LoVo (cell line): ENCODE measurements around the gene RNF11.

ENCODE experiments used
- DNase-seq: peaks from one replicate; pipeline ENCODE4 v3.0.0-alpha.2; 2016; ENCODE audit warnings: low spot score

The RNF11 gene

DNA sequence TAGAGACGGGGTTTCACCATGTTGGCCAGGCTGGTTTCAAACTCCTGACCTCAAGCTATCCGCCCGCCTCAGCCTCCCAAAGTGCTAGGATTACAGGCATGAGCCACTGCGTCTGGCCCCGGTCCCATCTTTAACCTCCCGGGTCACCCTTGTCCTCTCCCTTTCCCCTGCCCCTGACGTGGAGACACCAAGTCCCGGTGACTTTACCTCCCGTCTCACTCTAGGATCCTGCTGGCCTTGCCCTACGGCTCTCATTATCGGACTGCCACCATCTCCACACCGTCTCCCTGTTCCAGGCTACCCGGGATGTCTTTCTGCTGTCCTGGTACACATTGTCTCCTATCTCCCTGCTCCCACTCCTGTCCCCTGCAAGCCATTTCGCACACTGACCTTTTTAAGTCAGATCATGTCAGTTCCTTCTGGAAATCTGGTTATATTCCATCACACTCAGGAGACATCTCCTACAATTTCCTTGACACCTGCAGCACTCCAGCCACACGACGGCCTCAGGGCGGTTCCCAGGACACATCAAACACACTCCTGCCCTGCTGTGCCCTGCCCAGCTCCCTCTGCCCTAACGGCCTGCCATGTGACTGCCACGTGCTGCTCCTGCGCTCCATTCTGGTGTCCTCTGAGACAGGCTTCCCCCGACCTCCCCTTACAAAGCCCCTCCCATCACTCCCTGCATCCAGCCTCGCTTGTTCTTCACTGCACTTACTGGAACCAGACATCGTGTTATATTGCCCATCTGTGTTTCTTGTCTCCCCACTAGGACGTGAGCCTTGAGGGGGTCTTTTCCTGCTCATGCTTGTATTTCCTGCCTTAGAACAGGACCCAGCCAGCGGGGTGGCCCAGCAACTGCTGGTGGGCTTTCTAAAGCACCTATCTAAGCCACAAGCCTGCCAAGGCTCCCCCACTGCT is 61.6 kb downstream of the RNF11 start:
- no peak for DNase-seq

DNA sequence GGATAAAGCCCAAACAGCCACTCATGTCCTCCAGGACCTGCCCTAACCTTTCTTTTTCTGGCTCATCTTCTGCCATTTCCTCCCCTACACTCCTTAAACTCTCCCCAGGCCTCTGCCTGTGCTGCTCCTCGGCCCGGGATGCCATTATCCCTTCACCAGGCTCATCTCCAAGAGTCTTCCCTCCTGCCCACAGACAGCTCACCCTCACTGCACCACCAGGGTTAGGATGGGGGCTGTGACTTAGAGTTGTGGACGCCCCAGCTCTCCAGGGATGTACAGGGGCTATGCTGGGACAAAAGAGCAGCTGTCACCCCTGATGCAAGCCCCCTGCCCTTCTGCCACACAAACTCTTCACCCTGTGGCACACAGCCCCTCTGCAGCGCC is 62.2 kb downstream of the RNF11 start:
- no peak for DNase-seq

DNA sequence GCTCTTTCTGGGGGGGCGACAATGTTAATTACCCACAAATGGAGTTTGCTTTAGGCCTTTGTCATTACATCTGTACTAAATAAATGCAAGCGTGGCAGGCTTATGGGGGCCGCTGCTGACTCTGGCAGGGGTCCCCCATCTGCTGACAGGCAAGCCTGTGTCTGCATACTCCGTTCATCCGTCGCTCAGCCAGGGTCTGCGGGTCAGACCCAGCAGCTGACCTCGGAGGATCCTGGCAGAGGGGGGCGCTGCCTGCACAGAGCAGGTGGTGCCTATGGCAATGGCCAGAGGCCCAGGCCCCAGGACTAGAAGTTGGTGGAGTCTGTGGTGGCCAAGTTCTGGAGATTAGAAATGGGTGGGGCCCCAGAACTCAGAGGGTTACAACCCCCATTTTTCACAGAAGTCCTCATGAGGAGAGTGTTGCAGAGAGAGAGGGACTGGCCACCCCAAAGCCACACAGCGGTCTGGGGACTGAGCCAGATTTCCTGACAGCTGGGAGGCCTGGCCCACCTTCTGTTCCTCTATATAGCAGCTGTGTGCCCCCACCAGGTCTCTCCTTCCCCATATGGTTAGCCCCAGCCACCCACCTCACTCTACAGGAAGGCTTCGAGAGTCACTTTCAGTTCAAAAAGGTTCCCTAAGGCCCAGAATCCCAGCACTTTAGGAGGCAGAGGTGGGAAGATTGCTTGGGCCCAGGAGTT is 63.3 kb downstream of the RNF11 start:
- no peak for DNase-seq

DNA sequence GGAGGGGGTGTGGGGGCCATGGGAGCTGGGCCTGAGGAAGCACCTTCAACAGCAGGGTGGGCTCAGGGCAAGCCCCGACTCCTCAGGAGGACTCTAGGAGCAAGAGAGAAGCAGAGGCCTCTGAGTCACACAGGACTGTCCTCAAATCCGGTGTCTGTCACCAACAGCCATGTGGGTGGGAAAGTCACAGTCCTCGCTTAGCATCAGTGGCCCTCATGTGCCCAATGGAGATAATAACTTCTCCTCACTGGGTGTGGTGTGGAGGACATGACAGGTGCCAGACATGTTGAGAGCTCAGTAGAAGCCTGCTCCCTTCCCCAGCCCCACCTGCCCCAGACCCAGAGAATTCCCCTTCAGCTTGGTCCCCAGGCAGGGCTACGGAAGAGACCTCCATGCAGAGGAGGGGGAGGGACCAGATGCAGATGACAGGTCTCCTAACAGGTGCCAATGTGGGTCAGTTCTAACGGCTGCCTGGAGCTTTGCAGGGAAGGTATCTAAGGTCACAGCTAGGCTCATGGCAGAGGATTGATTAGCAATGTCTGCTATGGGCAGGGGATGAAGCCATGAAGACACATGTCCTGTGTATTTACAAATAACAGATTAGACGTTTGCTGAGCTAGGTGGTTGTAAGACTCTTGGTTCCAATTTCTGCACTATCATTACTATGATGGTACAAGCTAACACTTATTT is 64.1 kb downstream of the RNF11 start:
- no peak for DNase-seq

DNA sequence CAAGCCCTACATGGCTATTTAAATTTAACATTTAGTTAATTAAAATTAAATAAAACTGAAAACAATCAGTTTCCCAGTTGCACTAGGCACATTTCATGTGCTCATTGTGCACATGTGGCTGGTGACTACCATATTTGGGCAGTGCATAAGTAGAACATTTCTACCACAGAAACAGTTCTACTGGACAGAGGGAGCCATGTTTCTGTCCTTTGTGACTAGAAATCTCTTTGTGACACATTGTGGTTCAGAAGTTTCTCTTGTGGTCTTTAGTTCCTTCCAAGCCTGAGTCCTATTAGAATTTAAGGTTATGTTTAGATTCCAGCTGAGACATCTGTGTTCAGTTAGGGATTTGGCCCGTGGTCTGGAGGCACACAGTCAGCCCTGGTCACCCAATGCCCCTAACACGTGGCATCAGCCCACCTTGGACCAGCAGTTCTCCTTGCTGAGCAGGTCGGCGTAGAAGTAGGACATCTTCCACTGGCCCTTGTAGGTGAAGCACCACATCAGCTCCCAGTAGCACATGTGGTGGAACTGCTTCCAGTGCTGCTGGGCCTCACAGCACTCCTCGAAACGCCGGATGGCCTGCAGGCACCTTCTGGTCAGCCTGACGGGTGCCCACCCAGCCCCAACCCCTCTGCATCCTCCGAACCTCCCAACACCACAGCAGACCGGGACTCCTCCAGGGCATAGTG is 65.2 kb downstream of the RNF11 start:
- no peak for DNase-seq

DNA sequence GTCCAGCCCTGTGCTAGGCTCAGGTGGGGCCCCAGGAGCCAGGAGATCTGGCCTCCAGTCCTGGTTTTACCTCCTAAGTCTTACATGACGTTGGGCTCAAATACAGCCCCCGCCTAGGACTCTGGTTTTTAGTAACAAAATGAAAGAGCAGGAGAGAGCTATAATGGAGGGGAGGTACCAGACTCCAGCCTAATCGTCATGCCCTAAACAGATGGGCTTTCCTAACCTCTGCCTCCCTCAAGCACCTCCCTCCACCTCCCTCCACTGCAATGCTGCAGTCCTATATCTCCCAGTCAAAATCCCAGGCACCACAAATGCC is 65.7 kb downstream of the RNF11 start:
- no peak for DNase-seq

DNA sequence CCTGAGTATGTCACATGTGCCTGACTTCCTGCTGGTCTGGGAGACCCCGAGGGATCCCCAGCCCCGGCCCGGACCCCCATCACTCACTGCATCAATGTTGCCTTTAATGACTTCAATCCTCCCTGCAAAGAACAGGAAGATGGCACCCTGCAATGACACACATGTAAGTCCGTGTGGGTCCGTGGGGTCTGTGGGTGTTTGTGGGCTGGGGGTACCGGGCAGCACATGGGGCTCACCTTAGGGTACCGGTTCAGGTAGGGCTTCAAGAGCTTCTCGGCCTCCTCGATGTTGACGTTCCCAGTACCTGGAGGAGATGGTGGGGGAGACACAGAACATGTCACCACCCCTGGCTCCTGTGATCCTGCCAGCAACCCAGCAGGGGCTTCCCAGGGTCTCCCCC is 66.2 kb downstream of the RNF11 start:
- no peak for DNase-seq

DNA sequence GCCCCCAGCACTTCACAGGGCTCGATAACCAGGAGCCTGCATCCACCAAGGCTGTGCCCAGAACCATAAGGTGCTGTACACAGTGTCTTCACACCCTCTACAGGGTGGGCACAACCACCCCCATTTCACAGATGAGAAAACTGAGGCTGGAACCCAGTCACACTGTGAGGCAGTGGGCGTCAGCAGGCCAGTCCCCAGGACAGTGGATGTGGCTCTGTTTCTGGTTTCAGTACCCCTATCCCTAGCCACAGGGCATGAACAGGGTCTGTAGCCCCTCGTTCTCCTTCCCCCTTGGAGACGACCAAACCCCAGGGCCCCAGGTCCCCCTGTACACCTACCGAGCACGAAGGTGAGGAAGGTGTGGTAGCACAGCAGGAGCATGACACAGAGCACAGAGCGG is 66.7 kb downstream of the RNF11 start:
- DNase-seq = no peak

DNA sequence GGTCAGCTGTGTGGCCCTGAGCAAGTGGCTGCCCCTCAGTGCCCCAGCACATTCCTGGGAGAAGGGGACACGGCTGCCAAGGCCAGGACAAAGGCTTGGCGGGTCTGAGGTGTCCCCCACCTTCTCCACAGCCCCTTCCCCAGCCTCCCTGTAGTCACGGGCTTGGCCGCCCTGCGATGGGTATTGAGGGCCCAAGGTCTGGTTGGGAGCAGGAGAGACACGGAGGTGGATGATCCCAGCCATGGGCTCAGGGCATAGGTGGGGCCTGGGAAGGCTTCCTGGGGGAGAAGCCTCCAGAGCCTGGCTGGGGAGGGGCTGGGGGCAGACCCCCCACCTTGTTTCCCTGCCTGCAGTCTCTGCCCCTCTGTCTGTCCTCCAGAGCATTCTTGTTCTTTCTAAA is 67.2 kb downstream of the RNF11 start:
- DNase-seq = no peak

DNA sequence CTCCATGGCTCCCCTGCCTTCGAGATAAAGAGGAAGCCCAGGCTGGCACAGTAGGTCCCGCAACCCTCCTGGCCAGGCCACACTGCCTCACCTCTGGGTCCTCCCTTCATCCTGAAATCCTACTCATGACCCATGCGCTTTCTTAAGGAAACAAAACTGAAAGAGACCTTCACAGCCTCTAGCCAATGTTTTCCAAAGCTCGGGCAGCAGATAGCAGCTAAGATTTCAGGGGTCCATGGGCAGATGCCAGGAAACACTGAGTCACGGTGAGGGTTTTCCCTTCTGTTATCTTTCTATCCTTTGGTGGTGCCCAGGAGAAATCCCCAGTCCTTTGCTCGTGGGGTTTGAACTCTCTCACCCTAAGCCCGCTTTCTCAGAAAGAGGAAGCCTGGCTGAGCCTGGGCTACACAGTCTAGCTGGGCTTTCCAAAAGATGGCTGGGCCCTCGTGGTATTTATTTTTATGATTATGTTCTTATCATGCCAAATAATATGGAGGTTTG is 67.7 kb downstream of the RNF11 start:
- no peak for DNase-seq

DNA sequence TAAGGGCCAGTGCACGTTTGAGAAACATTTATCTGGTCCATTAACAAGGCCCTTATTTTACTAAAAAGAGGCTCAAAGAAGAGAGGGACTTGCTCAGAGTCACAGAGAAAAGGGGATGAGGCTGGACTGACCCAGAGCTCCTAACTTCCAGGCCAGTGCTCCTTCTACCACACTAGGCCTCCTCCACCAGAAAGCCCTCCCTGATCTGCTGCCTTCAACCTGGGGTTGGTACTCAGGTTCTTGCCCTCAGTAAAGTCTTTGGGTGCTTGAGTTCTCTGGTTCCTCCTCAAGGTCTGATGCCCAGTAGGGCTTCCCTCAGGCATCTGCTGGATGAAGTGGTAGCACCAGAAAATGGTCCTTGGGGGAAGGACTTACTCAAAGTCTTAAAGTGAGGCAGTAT is 68.3 kb downstream of the RNF11 start:
- no peak for DNase-seq

DNA sequence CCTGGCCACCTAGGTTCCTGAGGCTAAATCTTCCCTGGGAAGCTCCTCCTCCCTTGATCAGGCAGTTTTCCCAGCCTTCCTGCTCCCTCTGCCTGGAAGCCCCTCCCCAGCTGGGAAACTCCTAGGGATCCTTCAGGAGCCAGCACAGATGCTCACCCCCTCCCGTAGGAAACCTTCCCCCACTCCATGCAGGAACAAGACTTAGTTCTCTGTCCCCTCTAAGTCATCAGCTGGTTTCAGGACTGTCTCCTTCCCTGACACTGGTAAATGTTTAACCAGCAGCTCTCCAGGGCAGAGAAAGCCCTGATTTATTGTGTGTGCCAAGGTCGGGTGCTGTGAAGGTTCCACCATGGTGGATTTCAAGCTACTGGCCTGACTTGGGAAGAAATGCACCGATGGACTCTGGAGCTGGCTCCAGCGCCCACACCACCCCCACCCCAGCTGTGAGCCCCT is 69.3 kb downstream of the RNF11 start:
- peak; percentile 32 for DNase-seq

DNA sequence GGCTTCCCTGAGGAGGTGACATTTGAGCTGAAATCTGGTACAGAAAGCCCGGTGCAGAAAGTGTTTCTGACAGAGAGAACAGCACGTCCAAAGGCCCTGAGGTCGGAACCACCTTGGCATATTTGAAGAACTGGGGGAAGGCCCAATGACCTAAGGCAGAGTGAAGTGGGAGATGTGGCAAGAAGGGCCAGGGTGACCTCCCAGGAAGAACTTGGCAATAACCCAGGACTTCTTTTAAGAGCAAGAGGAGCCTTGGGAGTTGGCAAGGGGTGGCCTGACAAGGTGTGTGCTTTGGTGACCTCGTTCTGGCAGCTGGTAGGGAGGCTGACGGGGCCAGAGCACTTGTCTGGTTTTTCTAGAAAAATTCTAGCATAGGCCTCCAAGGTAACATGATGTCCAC is 70.9 kb downstream of the RNF11 start:
- no peak for DNase-seq

DNA sequence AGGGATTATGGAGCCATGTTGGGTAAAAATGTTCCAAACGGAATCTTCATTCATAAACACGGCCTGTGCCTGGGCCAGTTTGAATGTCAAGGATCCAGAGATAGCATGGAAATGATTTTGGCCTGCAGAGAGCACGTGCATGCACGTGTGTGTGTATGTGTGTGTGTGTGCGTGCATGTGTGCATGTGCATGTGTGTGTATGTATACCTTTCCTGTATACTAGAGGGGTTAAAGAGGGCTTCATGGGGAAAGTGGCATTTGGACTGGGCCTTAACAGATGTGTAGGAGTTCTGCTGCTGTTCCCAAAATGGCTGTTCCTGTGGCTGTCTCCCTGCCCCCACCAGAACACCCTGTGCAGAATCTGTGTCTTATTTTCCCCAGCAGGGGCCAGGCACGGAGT is 72.6 kb downstream of the RNF11 start:
- no peak for DNase-seq

DNA sequence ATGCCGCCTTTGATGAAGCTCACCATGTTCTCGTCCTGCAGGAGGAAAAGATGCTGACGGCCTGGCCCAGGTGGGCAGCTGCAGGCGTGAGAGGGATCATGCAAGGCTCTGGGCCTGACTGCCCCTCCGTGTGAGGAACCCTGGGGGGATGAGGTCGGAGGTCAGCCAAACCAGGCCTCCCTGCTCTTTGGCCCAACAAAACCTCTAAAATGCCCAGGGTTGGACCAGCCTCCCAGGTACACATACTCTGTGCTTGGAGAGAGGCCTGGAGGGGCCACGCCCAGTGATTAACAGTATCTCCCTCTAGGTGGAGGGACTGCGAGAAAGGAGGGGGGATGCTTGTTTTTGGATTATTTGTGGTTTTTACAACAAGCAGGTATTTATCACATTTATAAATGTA is 73.2 kb downstream of the RNF11 start:
- DNase-seq = no peak

DNA sequence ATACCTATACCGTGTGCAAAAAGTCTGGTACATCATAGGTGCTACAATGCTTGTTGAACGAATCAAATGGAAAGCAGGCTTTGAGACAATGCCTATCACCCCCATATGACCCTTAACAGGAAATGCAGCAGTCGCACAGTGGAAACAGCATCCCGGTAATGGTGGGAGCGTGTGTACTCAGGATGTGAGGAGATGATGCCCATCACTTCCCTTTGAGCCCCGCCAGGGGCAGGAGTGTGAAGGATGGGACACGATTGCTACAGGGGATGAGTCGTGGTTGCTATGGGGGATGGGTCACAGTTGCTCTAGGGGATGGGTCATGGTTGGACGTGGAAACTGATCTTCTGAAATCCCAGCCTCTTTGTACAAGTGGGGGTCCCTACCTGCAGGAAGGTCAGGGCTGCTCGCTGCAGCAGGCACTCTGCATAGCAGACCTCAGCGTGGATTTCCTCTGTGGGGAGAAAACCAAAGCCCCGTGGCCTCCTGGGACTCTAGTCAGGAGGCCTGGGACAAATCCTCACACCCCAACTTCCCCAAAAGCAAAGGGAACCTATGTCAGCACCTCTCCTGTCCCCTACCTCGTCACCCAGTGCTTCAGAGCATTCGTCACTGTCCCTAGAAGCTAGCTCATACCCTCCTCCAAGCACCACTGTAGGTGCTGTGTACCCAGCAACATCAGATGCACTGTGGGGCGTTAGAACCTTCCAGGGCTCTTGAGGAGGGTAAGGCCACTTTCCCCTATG is 75.0 kb downstream of the RNF11 start:
- no peak for DNase-seq

DNA sequence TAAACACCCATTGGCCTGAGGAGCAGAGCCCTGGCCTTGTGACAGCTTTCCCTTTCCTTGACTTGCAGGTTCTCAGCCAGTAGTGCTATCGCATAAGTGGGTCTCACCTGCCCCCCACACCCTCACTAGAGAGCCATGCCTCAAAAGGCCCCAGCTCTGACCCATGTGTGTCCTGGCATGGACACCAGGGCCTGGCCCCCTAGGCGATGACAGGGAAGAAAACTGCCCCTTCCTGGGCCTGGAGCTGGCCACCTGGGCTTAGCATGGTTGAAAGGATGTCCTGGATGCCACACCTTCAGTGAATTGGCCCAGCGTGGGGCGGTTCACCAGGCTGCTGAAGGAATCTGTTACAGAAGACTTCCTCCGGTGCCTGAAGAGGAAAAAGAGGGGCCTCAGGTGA is 75.8 kb downstream of the RNF11 start:
- DNase-seq = no peak

DNA sequence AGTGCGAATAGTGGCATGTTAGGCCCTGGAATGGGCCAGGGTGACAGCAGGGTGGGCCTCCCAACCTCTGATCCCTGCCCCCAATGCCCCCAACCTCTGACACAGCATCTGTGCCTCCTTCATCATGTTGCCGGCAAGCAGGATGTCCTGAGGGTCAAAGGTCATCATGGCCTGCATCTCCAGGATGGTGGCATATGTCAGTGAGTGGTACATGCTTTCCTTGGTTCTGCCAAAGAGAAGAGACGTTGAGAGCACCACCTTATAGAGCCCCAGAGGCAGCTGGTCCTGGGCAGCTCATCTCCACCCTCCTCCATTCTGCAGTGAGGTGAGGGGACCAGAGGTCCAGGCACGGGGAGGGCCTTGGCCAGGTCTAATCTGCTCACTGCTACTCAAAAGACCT is 76.6 kb downstream of the RNF11 start:
- DNase-seq = no peak

DNA sequence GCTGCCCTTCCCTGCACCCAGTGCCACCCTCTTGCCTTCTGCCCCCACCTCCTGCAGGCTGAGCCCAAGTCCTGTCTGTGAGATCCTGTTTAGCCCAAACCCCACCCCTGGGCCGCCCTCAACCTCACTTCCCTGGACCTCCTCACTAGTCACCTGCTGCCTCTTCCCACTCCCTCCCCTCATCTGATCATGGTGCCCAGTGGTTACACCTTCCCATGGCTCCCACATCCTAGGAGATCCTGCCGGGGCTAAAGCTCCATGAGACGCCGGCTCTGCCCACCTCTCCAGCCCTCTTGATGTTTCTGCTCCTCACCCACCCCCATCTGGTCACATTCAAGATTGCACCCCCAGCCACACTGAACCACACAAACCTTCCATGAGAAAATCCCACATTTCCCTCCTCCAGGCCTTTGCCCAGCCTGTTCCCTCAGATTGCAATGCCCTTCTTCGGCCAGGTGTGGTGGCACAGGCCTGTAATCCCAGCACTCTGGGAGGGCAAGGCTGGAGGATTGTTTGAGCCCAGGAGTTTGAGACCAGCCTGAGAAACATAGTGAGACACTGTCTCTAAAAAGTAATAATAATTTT is 77.3 kb downstream of the RNF11 start:
- no peak for DNase-seq

DNA sequence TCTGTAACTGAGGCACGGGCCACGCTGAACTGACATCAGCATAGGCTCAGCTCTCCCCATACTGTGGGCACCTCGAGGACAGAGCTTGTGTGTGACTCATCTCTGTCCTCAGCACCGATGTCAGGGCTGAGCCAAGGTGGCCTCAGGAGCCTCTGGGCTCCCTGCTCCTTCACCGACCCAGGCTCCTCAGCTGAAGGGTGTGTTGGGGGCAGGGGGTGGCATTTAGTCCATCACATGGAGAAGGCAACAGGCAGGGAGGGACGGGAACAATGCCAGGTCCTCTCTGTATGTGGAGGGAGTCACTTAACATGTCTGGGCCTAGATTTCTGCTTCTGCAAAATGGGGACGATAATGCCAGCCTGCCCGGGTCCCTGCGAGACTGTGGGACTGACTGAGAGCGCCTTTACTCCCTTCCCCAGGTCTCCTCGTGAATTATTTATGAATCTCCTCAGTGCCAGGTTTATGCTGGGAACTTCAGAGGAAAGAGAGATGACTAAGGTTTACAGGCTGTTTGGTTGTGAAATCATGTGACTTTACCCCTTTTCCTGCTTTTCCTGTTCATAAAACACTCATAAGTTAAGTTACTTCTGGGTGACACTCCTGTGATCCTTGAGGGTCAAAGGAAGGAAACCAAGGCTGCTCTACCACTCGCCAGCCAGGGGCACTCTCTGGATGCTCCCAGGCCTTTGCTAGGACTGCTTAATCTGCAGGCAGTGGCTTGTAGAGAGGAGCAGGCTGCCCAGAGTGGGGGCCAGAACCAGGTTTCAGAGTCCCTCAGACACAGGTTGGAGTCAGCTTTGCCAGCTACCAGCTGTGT is 78.1 kb downstream of the RNF11 start:
- DNase-seq = peak; percentile 79
